GM18951 (cell line): ENCODE measurements around the gene UCP3.

ENCODE experiments used
- POLR2A ChIP-seq: IDR thresholded peaks from 4 replicates; pipeline ENCODE4 v1.6.1; 2011; ENCODE audit warnings: mild to moderate bottlenecking; ENCODE audit not compliant: insufficient read length, insufficient read depth; ENCODE audit errors: extremely low read depth
- in situ Hi-C: fragments of 300-500 bp; cut with MboI; formaldehyde crosslinking; loops from one replicate; pipeline ENCODE4 v1.12.0; 2022; ENCODE audit warnings: low sequenced_read_pairs, mixed read lengths, inconsistent platforms; ENCODE audit not compliant: unreplicated experiment

The UCP3 gene

GRCh38 chr11:73958521-73959141 lies 50.3 kb downstream of the UCP3 start:
- no peak for TF ChIP-seq POLR2A
- in situ Hi-C loops = no loop called here

GRCh38 chr11:73957654-73958361 lies 51.1 kb downstream of the UCP3 start:
- TF ChIP-seq POLR2A = no peak
- in situ Hi-C loops = no loop called here

DNA sequence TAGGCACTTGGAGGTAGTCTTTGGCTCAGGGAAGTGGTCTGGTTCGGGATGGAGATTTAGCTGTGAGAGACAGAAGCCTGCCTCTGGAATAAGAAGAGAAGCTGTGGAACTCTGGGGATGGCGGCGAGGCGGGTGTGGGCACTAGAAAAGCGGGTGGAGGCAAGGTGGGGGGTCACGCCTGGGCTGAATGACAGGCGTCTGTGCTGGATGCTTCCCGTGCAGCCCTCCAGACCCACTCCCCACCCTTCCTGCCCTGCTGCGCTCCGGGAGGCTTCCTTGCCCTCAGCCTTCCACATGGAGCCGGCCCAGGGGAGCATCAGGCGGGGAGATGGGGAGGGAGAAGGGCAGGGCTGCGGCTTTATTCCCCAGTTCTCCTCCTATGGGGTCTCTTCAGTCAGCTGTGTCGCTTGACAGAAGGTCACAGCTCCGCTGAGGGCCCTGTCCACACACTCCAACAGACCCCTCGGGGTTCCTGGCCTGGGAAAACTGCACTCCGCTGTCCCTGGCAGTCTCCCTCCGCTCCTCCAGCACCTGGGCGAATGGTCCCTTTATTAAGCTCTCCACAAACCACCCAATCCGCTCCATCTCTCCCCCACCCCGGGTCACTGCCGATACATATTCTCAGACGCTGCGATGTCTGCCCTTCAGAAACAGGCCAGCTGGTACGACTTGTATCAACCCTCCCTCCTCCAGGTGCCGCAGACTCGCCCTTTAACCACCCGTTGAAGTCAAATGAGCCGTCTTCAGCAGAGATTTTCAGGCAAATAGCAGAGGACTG lies 51.8 kb downstream of the UCP3 start:
- in situ Hi-C loops = no loop called here

GRCh38 chr11:73951797-73952196 lies 57.1 kb downstream of the UCP3 start:
- in situ Hi-C loops = no loop called here

More for the DNA sequence above, 51.8 kb downstream of the UCP3 start:
- TF ChIP-seq POLR2A = no peak

GRCh38 chr11:73950869-73951710 lies 57.8 kb downstream of the UCP3 start, which contains the start of gene DNAJB13:
TSS of gene DNAJB13 (plus strand) at chr11:73951026. CDS start at chr11:73951070, 44 bp downstream.
- TF ChIP-seq POLR2A = no peak
- in situ Hi-C loops = no loop called here

More at GRCh38 chr11:73951797-73952196, 57.1 kb downstream of the UCP3 start:
- TF ChIP-seq POLR2A = no peak
